SU-DHL-6 (cell line): ENCODE data around the gene KIF7.

Experiments
- H2AFZ ChIP-seq: fragments of 200-600 bp; sonication (generic); 2 replicates; pipeline ENCODE4 v1.6.1; 2014; ENCODE audit warnings: low read depth, mild to moderate bottlenecking, moderate library complexity, mixed read lengths, antibody characterized with exemption, low read length; ENCODE audit not compliant: severe bottlenecking
- H3F3A ChIP-seq: fragments of 200-600 bp; shearing (Covaris generic); 2 replicates; pipeline ENCODE4 v1.6.0; 2016; ENCODE audit warnings: antibody characterized with exemption, mild to moderate bottlenecking; ENCODE audit not compliant: insufficient read depth
- H3K27ac ChIP-seq: fragments of 200-600 bp; sonication (generic); 2 replicates; pipeline ENCODE4 v1.5.1; 2016; ENCODE audit warnings: low read depth, mild to moderate bottlenecking, low read length, moderate library complexity, mixed read lengths
- H3K27me3 ChIP-seq: fragments of 200-600 bp; sonication (generic), shearing (Covaris generic); 2 replicates; pipeline ENCODE4 v1.6.0; 2014; ENCODE audit warnings: mild to moderate bottlenecking, low read length
- H3K36me3 ChIP-seq: fragments of 200-600 bp; sonication (generic); 2 replicates; pipeline ENCODE4 v1.6.1; 2014; ENCODE audit warnings: mild to moderate bottlenecking, low read length, mixed read lengths
- H3K4me2 ChIP-seq: fragments of 300-600, 200-600 bp; shearing (Covaris generic), sonication (generic); 2 replicates; pipeline ENCODE4 v1.6.0; 2014; ENCODE audit warnings: low read length, low read depth, mild to moderate bottlenecking; ENCODE audit not compliant: poor library complexity, severe bottlenecking
- H3K4me3 ChIP-seq: fragments of 200-600 bp; sonication (generic); 2 replicates; pipeline ENCODE4 v1.5.1; 2014; ENCODE audit warnings: antibody characterized with exemption, low read length, mild to moderate bottlenecking, mixed read lengths; ENCODE audit not compliant: insufficient read depth, poor library complexity, severe bottlenecking
- H3K79me2 ChIP-seq: fragments of 200-600 bp; sonication (generic); 2 replicates; pipeline ENCODE4 v1.6.1; 2014; ENCODE audit warnings: mild to moderate bottlenecking, low read length, moderate library complexity; ENCODE audit not compliant: insufficient read depth
- H3K9ac ChIP-seq: fragments of 200-600 bp; sonication (generic); 2 replicates; pipeline ENCODE4 v1.7.0; 2014; ENCODE audit warnings: mild to moderate bottlenecking, low read length
- H3K9me2 ChIP-seq: fragments of 200-600 bp; sonication (generic); replicated peaks from 2 replicates; pipeline ENCODE4 v1.6.1; 2014; ENCODE audit warnings: low read length; ENCODE audit not compliant: insufficient read depth
- H3K9me3 ChIP-seq: fragments of 200-600 bp; sonication (generic); 2 replicates; pipeline ENCODE4 v1.6.1; 2014; ENCODE audit warnings: low read length, mixed read lengths; ENCODE audit not compliant: insufficient read depth
- H4K20me1 ChIP-seq: fragments of 200-600 bp; sonication (generic); 2 replicates; pipeline ENCODE4 v1.6.1; 2014; ENCODE audit warnings: low read depth, mild to moderate bottlenecking, antibody characterized with exemption, low read length, moderate library complexity, mixed read lengths
- EZH2phosphoT487 ChIP-seq: fragments of 200-600 bp; sonication (generic), shearing (Covaris generic); conservative IDR thresholded peaks from 2 replicates; pipeline ENCODE4 v1.6.1; 2018; ENCODE audit warnings: mild to moderate bottlenecking, antibody characterized with exemption, low read length, moderate library complexity, mixed read lengths
- TF ChIP-seq, protein P1 (sequence below): fragments of 200-600 bp; sonication (generic); IDR thresholded peaks from one replicate; pipeline ENCODE4 v1.5.1; 2017; ENCODE audit warnings: antibody characterized with exemption, mild to moderate bottlenecking, low read length, moderate library complexity; ENCODE audit not compliant: insufficient read depth, poor library complexity, severe bottlenecking

KIF7 gene

DNA sequence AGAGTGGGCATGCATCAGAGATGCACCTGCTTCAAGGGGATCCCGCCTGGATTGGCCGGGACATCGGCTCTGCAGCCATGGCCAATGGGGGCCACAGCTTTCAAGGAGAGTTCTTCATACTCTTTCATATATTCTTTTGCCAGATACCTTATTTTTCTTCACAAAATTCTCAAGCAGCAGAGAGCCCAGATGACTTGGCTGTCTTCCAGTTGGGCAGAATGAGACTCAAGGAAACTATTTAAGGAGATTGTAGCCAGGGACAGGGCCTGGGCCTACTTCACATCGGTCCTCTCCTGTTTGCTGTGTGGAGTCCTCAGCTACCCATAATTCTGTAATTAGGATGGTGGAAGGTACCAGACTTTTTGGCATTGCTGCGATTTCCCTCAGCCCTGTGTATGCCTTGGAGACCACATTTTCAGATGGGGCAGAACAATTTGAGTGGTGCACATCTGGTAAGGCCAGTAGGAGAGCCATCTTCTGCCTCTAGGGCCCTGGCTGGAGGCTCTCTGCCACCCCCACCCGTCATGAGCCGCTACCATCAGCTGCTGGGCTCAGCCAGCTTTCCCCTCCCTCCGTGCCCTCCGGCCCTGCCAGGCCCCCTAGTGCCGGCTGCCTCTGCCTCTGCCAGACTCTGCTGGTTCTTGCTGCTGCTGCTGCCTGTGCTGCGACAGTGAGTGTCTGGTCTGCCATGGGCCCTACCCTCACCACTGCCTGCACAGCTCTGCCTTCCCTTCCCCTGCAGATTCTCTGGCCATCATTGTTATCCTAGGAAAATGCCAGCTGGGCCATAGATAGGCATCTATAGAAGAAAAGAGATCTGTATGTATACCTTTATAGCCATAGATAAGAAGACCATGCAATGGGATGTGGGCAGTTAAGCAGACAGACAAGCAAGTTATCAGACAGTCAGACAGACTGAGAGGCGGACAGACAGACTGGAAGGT, 17.2 kb upstream of the KIF7 start:
- no peak overlapping the region for H3K4me3 ChIP-seq
- no peak overlapping the region for H3K9ac ChIP-seq
- no peaks in the 10 kb centered on the region for H3K9me3 ChIP-seq
- no peaks in the 10 kb centered on the region for H4K20me1 ChIP-seq
- TF ChIP-seq, protein P1, sequence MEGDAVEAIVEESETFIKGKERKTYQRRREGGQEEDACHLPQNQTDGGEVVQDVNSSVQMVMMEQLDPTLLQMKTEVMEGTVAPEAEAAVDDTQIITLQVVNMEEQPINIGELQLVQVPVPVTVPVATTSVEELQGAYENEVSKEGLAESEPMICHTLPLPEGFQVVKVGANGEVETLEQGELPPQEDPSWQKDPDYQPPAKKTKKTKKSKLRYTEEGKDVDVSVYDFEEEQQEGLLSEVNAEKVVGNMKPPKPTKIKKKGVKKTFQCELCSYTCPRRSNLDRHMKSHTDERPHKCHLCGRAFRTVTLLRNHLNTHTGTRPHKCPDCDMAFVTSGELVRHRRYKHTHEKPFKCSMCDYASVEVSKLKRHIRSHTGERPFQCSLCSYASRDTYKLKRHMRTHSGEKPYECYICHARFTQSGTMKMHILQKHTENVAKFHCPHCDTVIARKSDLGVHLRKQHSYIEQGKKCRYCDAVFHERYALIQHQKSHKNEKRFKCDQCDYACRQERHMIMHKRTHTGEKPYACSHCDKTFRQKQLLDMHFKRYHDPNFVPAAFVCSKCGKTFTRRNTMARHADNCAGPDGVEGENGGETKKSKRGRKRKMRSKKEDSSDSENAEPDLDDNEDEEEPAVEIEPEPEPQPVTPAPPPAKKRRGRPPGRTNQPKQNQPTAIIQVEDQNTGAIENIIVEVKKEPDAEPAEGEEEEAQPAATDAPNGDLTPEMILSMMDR: no peak
- no peak for TF ChIP-seq EZH2phosphoT487
- H2AFZ ChIP-seq: no peak overlapping the region
- H3K36me3 ChIP-seq: no peaks in the 10 kb centered on the region
- no peaks in the 10 kb centered on the region for H3K9me2 ChIP-seq
- no peaks in the 10 kb centered on the region for H3K79me2 ChIP-seq
- H3F3A ChIP-seq: no peaks in the 10 kb centered on the region
- 0 out of 2 replicates have a peak, but pooled peaks cover 4% of the 10 kb centered on the region for H3K27me3 ChIP-seq
- no peak overlapping the region for H3K27ac ChIP-seq
- no peak overlapping the region for H3K4me2 ChIP-seq

- H3K9me2 ChIP-seq: no peaks in the 10 kb centered on the region
- TF ChIP-seq EZH2phosphoT487: no peak
- TF ChIP-seq, protein P1: no peak
- H3K4me3 ChIP-seq: no peak overlapping the region
Observed at GRCh38 chr15:89671687-89672086, 16.4 kb upstream of the KIF7 start.

DNA sequence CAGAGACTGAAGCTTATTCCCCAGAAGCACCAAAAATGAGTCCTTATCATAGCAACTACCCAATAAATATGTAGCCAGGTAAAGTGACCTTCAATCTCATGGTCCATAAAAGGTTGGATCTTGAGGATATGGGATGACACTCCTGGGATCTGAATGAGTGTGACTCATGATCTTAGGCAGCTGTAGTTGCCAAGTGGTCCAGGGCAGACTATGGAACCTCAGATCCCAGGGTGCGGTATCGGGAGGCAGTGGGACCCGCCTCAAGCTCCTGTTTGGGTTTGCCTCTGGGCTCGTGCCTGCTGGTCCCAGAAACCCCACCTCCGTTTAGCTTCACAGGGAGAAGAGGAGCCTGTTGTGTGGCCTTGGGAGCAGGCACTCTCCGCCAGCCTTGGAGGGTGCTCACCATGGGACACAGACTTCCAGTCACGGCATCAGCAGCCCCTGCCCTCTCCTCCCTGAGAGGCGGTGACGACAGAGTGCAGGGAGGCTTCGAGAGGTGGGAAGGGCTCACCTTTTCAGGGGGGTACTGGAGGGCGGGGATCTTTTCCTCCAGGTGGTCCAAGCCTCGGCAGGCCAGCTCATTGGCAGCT, 15.8 kb upstream of the KIF7 start:
- Histone ChIP-seq H3K9me3 (no peaks in the 10 kb centered on the region), H3K4me3 (no peak overlapping the region), H3K27ac (no peak overlapping the region), H3K4me2 (no peak overlapping the region), H4K20me1 (no peaks in the 10 kb centered on the region), H3K27me3 (0 out of 2 replicates have a peak, but pooled peaks cover 4% of the 10 kb centered on the region), H3K9me2 (no peaks in the 10 kb centered on the region), H2AFZ (no peak overlapping the region), H3K36me3 (no peaks in the 10 kb centered on the region), H3K79me2 (no peaks in the 10 kb centered on the region), H3F3A (no peaks in the 10 kb centered on the region), H3K9ac (no peak overlapping the region)
- TF ChIP-seq, protein P1: no peak
- TF ChIP-seq EZH2phosphoT487: no peak

More at GRCh38 chr15:89671687-89672086, 16.4 kb upstream of the KIF7 start:
- no peaks in the 10 kb centered on the region for H3K9me3 ChIP-seq
- H3F3A ChIP-seq: no peaks in the 10 kb centered on the region
- H2AFZ ChIP-seq: no peak overlapping the region
- H3K27me3 ChIP-seq: 0 out of 2 replicates have a peak, but pooled peaks cover 4% of the 10 kb centered on the region
- no peaks in the 10 kb centered on the region for H3K36me3 ChIP-seq
- H3K4me2 ChIP-seq: no peak overlapping the region
- H3K9ac ChIP-seq: no peak overlapping the region
- H3K27ac ChIP-seq: no peak overlapping the region
- no peaks in the 10 kb centered on the region for H3K79me2 ChIP-seq
- H4K20me1 ChIP-seq: no peaks in the 10 kb centered on the region
